ENCODE results near the gene F7.

DNA sequence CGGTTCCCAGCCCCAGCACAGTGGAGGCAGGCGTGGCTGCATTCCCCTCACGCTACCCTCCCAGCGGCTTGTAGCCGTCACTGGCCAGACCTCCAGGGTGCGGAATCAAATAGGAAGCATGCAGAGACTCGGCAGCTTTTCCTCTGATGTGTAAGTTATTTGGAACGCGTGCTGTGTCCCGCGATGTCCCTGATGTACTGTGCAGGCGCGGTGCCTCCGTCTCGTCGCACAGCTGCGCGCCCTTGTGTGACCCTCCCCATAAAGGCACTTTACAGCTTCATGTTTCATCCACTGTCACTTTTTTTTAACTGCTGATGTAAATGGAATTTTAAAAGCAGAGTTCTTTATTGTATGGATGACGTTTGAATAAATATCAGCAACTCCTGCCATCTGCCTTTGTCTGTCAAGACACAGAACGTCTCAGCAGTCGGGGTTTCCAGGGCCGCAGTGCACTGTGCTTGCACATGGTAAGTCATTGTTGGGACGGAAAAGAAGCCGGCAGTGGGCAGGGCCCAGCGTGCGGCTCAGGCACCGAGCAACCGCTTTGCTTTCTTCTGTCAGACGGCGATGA, 7.3 kb upstream of the F7 start:
- TF ChIP-seq, protein P1, sequence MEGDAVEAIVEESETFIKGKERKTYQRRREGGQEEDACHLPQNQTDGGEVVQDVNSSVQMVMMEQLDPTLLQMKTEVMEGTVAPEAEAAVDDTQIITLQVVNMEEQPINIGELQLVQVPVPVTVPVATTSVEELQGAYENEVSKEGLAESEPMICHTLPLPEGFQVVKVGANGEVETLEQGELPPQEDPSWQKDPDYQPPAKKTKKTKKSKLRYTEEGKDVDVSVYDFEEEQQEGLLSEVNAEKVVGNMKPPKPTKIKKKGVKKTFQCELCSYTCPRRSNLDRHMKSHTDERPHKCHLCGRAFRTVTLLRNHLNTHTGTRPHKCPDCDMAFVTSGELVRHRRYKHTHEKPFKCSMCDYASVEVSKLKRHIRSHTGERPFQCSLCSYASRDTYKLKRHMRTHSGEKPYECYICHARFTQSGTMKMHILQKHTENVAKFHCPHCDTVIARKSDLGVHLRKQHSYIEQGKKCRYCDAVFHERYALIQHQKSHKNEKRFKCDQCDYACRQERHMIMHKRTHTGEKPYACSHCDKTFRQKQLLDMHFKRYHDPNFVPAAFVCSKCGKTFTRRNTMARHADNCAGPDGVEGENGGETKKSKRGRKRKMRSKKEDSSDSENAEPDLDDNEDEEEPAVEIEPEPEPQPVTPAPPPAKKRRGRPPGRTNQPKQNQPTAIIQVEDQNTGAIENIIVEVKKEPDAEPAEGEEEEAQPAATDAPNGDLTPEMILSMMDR (IDR thresholded peaks at IDR 0.05), result no peak
- TF ChIP-seq POLR2A (IDR thresholded peaks at IDR 0.05), result no peak

Measured in thyroid gland (tissue), 4 donors.